ENCODE results near the gene ZNF296. TPM values are rescaled to one million over a fixed set of nuclear protein-coding genes. Genes with fewer than 3 reads are reported as not detected.

The ZNF296 gene
- total RNA-seq, 1 donor from 2014 or later, result 1.1 TPM

DNA sequence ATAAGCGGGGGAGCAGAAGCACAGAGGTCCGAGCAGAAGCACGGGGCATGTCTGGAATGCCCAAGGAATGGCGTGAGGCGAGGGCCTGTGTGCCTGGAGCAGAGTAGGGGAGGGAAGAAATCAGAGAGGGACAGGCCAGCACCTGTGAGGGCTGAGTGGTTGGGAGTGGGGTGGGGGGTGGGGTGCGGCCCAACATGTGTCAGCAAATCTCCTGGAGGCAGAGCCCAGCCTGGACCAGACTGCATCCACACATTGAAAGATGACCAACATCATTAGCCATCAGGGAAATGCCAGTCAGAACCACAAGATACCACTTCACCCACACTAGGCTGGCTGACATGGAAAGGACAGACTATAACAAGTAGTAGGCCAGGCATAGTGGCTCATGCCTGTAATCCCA is 26.2 kb downstream of the ZNF296 start:
- TF ChIP-seq, protein P1, sequence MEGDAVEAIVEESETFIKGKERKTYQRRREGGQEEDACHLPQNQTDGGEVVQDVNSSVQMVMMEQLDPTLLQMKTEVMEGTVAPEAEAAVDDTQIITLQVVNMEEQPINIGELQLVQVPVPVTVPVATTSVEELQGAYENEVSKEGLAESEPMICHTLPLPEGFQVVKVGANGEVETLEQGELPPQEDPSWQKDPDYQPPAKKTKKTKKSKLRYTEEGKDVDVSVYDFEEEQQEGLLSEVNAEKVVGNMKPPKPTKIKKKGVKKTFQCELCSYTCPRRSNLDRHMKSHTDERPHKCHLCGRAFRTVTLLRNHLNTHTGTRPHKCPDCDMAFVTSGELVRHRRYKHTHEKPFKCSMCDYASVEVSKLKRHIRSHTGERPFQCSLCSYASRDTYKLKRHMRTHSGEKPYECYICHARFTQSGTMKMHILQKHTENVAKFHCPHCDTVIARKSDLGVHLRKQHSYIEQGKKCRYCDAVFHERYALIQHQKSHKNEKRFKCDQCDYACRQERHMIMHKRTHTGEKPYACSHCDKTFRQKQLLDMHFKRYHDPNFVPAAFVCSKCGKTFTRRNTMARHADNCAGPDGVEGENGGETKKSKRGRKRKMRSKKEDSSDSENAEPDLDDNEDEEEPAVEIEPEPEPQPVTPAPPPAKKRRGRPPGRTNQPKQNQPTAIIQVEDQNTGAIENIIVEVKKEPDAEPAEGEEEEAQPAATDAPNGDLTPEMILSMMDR (IDR thresholded peaks at IDR 0.05; ENCODE audit: unreplicated experiment), result no peak
- H3K4me3 Mint-ChIP-seq, result no peak overlapping the region
- peaks cover 16% of the 10 kb centered on the region for H3K36me3 Mint-ChIP-seq
- H3K27ac Mint-ChIP-seq, result peak overlapping the region; percentile 9
- no peak for DNase-seq (ENCODE audit: low spot score in 2 of 2, unreplicated experiment in 2 of 2)
- no peaks in the 10 kb centered on the region for H3K27me3 Mint-ChIP-seq (ENCODE audit: low read depth)
- no peaks in the 10 kb centered on the region for H3K9me3 Mint-ChIP-seq
- no peaks in the 10 kb centered on the region for H3K4me1 Mint-ChIP-seq

DNA sequence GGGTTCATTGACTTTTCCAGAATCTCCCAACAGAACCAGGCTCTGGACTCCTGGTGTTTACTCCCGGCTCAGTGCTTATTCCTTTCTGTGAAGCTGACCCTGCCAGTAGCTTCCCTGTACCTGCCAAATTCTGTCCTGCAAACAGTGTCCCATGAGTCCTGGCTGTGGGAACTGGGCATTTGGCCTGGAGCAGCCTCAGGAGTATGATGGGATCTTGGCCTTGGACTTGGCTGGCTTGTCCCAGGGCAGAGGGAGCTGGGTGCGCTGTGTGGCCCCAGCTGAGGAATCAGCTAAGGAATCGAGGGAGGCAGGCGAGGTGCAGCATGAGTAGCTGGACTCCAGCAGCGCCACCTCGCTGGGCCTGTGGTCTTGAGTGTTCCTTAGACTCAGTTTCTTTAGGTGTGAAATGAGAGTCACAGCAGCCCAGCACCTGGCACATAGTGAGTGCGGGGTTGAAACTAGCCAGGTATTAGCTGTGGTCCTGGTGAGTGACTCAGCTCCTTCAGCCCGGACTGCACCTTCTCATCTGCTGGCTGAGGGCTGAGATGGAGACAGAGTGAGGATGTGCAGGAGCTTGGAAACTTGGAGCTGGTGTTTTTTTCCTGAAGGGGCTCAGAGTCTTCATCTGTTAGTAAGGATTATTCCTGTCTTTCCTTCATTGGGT is 27.1 kb downstream of the ZNF296 start:
- H3K4me1 Mint-ChIP-seq, result no peaks in the 10 kb centered on the region
- H3K36me3 Mint-ChIP-seq, result peaks cover 14% of the 10 kb centered on the region
- no peak for DNase-seq (ENCODE audit: low spot score in 2 of 2, unreplicated experiment in 2 of 2)
- H3K9me3 Mint-ChIP-seq, result no peaks in the 10 kb centered on the region
- no peak overlapping the region for H3K4me3 Mint-ChIP-seq
- H3K27ac Mint-ChIP-seq, result peak overlapping the region; percentile 9
- H3K27me3 Mint-ChIP-seq (ENCODE audit: low read depth), result no peaks in the 10 kb centered on the region
- TF ChIP-seq, protein P1 (IDR thresholded peaks at IDR 0.05; ENCODE audit: unreplicated experiment), result no peak

DNA sequence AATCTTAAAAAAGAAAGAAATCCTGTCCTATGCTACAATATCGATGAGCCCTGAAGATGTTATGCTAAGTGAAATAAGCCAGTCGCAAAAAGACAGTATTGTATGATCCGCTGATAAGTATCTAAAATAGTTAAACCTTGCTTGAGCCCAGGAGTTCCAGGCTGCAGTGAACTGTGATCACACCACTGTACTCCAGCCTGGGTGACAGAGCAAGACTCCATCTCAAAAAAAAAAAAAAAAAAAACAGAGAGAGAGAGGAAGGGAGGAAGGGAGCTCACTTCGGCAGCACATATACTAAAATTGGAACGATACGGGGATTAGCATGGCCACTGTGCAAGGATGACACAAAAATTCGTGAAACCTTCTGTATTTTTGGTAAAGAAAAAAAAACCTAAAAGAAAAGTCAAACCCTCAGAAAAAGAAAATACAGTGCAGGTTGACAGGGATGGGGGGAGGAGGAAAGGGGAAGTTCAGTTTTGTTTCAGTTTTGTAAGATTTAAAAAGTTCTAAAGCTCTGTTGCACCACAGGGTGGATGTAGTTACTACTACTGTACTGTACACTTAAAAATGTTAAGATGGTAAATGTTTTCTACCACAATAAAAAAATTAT is 29.0 kb downstream of the ZNF296 start:
- no peak overlapping the region for H3K4me3 Mint-ChIP-seq
- peaks cover 10% of the 10 kb centered on the region for H3K36me3 Mint-ChIP-seq
- peak overlapping the region; percentile 75 for H3K27ac Mint-ChIP-seq
- TF ChIP-seq, protein P1 (IDR thresholded peaks at IDR 0.05; ENCODE audit: unreplicated experiment), result no peak
- H3K27me3 Mint-ChIP-seq (ENCODE audit: low read depth), result no peaks in the 10 kb centered on the region
- no peak for DNase-seq (ENCODE audit: low spot score in 2 of 2, unreplicated experiment in 2 of 2)
- no peaks in the 10 kb centered on the region for H3K4me1 Mint-ChIP-seq
- no peaks in the 10 kb centered on the region for H3K9me3 Mint-ChIP-seq

DNA sequence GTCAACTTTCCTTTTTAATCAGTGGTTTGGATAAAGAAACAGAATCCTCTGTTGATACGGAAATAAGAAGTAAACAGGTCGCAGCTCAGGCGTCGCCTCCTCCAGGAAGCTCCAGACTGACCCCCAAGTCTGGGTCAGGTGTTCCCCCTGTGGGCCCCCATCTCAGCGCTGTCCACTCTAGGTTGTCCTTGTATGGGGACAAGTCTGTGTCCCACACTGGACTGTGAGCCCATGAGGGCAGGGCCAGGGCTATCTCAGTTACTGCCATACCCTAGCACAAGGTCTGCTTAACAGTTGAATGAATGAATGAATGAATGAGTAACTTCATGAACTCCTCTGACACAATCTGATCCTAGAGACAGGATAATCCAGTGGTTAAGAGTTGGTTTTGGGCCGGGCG is 29.9 kb downstream of the ZNF296 start:
- DNase-seq (ENCODE audit: low spot score in 2 of 2, unreplicated experiment in 2 of 2), result no peak
- H3K4me1 Mint-ChIP-seq, result peaks cover 5% of the 10 kb centered on the region
- peaks cover 15% of the 10 kb centered on the region for H3K36me3 Mint-ChIP-seq
- H3K27ac Mint-ChIP-seq, result no peak overlapping the region
- H3K4me3 Mint-ChIP-seq, result no peak overlapping the region
- TF ChIP-seq, protein P1 (IDR thresholded peaks at IDR 0.05; ENCODE audit: unreplicated experiment), result no peak
- no peaks in the 10 kb centered on the region for H3K27me3 Mint-ChIP-seq (ENCODE audit: low read depth)
- no peaks in the 10 kb centered on the region for H3K9me3 Mint-ChIP-seq

DNA sequence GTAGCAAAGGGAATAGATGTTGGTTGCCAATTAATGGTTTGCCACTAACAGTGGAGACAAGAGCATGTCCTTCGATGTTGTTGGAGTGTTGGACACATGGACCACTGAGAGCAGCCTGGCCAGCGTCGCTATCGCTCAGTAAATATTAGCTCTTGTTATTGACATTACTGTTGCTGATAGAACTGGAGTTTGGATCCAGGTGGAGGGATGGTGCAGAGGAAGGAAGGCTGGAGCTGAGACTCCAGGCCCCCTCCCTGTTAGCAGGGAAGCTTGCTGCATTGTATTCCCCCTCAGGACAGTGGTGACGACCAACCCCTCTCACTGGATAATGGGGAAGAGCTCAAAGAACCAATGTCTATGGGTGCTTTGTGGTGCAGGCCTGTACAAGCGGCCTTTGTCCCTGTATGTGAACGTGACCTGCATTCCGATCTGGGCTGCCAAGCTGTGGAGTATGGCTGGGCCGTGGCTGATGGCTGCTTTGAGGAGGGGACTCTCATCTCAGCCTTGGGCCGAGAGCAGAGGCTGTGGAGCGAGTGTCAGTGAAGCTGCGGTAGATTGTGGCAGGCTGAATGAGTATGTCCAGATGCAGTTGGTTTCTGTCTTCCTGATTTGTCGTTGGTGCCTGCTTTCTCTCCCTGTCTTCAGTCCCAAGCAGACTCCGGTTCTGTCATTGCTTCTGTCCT is 30.5 kb downstream of the ZNF296 start:
- H3K4me1 Mint-ChIP-seq, result peaks cover 8% of the 10 kb centered on the region
- H3K9me3 Mint-ChIP-seq, result no peaks in the 10 kb centered on the region
- no peak for DNase-seq (ENCODE audit: low spot score in 2 of 2, unreplicated experiment in 2 of 2)
- no peak overlapping the region for H3K27ac Mint-ChIP-seq
- H3K36me3 Mint-ChIP-seq, result peaks cover 17% of the 10 kb centered on the region
- H3K4me3 Mint-ChIP-seq, result no peak overlapping the region
- no peaks in the 10 kb centered on the region for H3K27me3 Mint-ChIP-seq (ENCODE audit: low read depth)
- TF ChIP-seq, protein P1 (IDR thresholded peaks at IDR 0.05; ENCODE audit: unreplicated experiment), result no peak
